Glomerular endothelial cell (primary cell): ENCODE results near the gene ZBTB18. TPM values are rescaled to one million over a fixed set of nuclear protein-coding genes. Genes with fewer than 3 reads are reported as not detected.
A peak's percentile ranks its signal among the peaks of the same experiment; 100 is the strongest.
"Not testable (repeated sequence)": the region's sequence is repeated elsewhere in the genome, so short reads cannot be mapped to it uniquely, and the experiment has no call there.

Experiments used
- DNase-seq: peaks from one replicate; pipeline ENCODE4 v3.0.0-alpha.2; 2011; ENCODE audit warnings: low read depth, low spot score; ENCODE audit errors: extremely low read depth
- total RNA-seq: library from RNA; depleted of rRNA; stranded (reverse); fragments of >200 nt; gene quantifications from 2 replicates; pipeline ENCODE4 v1.2.3, GENCODE V29; 2015

Gene ZBTB18
- total RNA-seq, 1 donor from 2014 or later, result 25.0 TPM

DNA sequence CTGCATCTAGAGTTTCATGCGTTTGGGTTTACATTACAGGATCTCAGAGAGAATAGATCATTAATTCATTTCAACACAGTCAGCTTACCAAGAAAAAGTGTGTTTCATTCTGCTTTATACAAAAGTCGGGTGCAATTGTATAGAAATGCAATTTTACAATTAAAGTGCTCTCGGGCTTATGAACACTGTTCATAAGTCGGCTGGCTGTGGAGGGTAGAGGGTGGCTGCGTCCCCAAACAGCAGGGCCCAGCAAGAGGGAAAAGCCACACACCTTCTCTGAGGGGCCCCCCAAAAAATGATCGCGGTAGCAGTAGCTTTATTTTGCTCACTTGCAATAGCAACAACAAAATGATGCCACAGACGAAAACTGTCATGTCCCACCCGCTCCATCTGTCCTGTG is 13.8 kb upstream of the ZBTB18 start:
- DNase-seq, result no peak

GRCh38 chr1:244041466-244042120 is 9.5 kb upstream of the ZBTB18 start:
- DNase-seq, result no peak

DNA sequence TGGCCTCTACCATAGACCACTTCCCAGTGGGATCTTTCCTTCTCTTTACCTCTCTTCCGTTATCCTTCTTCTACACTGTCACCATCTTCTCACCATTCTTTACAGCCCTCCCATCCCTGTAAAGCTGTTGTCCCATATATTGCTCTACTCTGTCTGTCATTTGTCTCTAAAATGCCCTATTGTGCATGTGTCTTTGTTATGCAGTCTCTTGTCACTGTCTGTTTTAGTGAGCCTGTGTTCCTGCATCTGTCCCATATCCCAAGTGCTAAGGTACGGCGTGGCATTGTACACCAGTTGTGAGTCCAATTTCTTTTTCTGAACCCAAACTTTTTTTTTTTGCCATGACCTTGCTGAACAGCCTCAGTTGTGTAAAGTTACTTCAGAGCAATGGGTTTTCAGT is 8.8 kb upstream of the ZBTB18 start:
- DNase-seq, result no peak

DNA sequence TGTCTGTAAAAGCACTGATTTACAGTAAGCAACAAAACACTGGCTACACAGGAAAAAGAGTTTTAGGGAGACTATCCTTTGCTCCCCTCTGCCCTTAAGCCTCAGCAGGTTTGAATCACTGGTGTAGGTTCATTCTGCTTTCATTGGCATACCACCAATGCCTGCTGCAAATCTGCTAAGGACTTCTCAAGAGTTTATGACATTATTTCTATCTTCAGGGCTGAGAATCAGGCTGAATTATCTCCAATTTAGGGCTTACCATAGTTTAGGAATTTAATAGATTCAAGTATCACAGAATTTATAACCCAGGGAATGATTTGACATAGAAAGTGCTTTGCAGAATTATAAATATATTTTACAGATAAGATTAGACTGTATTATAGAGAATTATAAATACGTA is 6.7 kb upstream of the ZBTB18 start:
- DNase-seq, result no peak

GRCh38 chr1:244046254-244046653 is 4.8 kb upstream of the ZBTB18 start:
- DNase-seq, result not testable (repeated sequence)

DNA sequence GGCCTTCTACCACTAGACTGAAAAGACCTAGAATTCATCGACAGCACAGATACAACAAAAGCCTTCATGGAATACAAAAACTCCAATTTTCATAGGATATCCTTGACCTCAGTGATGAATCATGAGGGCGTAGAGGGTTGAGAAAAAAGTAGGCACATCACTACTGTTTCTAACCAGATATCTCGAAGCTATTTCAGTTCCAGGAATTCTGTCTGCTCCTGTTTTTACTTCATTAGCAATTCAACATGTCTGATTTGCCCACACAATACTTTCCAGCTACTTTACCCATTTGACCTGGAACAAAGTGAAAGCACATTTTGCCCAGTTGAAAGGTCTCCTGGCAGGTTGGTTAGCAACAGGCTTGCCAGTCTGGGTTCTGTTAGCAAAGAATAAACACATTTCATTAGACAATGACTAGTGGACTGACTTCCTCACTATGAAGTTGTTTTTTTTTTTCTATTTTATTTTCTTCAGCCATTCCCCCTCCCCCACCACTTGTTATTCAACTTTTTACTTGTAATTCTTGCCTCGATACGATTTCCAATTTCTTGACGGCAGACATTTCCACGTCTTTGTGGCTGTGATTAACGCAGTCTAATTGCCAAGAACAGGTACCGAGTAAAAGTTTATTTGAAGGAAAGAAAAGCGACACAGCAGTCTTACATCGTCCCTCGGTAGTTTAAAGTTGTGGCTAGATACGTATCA is 4.0 kb upstream of the ZBTB18 start:
- peak; percentile 61 for DNase-seq

GRCh38 chr1:244047621-244048255 is 3.3 kb upstream of the ZBTB18 start:
- no peak for DNase-seq

- DNase-seq, result peak; percentile 65
Observed at GRCh38 chr1:244048256-244049161, 2.6 kb upstream of the ZBTB18 start.

- DNase-seq, result no peak
Observed at GRCh38 chr1:244049162-244050013, 1.7 kb upstream of the ZBTB18 start.

DNA sequence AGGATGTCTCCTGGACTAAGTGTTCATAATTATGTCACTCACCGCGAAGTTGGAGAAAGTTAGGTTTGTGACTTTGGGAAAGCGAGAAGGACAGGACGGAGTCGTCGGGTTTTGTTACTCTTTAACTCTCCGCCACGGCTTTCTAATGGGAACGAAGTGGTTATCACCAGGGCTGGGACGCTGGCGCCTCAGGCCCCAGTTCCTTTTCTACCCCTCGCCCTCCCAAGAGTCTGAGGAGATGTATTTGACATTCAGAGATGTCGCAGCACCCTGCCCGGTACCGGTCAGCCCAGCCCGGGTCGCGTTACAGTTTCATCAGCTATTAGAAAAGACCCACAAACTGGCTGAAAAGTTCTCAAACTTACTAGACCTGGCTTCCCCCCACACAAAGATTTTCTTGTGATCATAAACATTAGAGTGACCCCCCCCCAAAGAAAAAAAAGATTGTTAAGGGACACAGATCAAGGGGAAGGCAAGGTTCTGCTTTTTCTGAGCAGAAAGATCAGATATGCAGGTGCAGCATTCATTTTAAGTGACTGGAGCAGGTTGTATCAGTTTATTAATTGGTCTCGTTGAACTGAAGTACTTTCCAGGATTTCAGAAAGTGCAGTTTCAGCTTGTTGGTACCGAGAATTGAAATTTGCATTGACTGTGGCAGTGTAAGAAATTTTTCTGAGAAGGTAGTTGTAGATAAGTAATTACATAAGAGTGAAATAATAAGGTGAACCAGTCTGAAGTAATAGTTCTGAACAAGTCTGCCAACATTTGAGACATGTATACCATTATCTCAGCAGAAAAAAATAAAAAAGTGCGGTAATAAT is 859 bp upstream of the ZBTB18 start:
- DNase-seq, result no peak

DNA sequence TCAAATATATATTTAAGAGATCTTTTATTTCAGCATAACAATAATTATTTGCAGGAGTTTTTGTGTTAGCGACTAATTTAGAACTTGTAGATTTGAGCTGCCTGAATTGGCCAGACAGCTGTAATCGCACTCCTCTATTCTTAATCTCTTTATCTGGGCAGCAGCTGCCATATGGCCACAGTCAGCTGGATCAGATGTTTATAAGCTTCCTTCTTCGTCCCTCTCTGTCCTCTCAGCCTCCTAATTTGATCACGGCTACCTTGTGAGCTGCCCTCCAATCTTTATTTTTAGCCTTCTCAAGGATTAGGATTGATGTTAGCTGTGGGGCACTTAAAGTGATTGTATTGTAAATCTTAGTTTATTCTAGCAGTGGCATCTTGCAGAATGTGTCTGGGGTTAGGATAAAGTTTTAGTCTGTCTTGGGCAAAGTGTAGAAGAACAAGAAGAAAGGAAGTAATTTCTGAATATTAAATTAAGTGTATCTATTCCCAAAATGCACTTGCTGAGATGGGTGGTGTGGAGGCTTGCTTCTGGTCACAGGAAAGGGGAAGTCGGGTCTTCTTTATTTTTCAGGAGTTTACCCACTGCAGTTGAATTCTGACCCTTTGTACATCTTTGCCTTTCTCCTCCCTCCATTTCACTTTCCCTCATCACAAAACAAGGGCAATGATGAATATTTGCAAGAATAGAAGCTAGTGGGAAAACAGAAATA is 1.1 kb downstream of the ZBTB18 start:
- no peak for DNase-seq

GRCh38 chr1:244052728-244053312 is 1.7 kb downstream of the ZBTB18 start:
- DNase-seq, result no peak

- DNase-seq, result no peak
Observed at GRCh38 chr1:244053831-244054230, 2.7 kb downstream of the ZBTB18 start.

GRCh38 chr1:244054247-244054923 is 3.3 kb downstream of the ZBTB18 start:
- no peak for DNase-seq

GRCh38 chr1:244054924-244055263 is 3.8 kb downstream of the ZBTB18 start:
- DNase-seq, result no peak

DNA sequence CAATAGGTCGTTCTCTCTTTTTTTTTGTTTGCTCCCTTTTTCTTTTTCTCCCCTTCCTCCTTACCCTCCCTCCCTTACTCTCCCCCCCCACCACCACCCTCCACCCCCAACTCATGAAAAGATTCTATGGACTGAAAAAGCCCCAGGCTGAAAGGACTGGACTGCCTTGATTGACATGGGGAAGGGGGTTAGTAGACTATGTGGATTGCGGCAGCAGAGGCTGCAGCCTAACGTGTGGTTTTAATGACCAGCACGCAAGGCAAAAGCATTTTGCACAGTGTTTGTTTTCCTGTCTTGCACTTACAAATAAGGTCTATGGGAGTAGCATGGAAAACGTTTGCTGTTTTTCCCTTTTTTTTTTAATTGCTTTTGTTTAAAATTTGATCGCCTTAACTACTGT is 5.5 kb downstream of the ZBTB18 start:
- DNase-seq, result no peak

GRCh38 chr1:244057474-244058385 is 6.6 kb downstream of the ZBTB18 start:
- no peak for DNase-seq
